GM20431 (cell line): ENCODE measurements around the gene NAT8L.

Experiments
- in situ Hi-C: fragments of 300-500 bp; cut with MseI, MboI; formaldehyde crosslinking; loops from one replicate; pipeline ENCODE4 v1.15.0; 2020; ENCODE audit warnings: low sequenced_read_pairs; ENCODE audit not compliant: unreplicated experiment

NAT8L gene

GRCh38 chr4:2072971-2073807 lies 14.1 kb downstream of the NAT8L start:
- in situ Hi-C loops = no loop called here

GRCh38 chr4:2073808-2074481 lies 14.8 kb downstream of the NAT8L start:
- in situ Hi-C loops = no loop called here

GRCh38 chr4:2074588-2074987 lies 15.5 kb downstream of the NAT8L start:
- in situ Hi-C loops = no loop called here

DNA sequence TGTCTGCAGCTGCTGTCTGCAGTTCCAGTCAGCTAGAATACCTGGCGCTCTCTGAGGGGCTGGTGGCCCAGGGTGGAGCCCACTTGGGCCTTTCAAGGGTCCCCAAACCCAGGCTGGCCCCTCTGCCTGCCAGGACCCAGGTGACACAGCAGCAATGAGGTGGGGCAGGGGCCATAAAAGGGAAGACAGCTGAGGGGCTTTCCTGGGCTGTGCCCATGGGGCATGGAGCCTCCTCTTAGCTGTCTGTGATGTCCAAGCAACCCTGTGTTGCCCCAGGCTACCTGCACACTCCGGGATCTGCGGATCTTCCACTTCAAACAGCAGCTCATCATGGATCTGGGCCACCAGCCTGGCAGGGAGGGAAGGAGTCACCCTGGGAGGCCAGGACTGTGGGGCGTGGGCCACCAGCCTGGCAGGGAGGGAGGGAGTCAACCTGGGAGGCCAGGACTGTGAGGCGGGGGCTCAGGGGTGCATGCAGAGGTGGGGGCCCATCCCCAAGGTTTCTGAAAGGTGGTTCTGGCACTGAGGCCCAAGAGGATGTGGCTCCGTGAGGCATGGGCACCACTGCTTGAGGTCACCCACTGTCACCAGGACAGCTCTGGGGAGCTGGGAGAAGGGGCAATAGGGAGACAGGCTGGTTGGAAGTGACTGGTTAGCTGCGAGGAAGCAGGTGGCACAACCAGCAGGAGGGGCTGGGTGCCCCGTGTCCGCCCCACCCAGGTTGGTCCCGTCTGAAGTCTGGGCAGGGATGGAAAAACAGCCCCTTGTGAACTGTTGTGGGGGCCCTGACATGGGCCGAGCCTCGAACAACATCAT lies 16.3 kb downstream of the NAT8L start:
- in situ Hi-C loops = no loop called here

DNA sequence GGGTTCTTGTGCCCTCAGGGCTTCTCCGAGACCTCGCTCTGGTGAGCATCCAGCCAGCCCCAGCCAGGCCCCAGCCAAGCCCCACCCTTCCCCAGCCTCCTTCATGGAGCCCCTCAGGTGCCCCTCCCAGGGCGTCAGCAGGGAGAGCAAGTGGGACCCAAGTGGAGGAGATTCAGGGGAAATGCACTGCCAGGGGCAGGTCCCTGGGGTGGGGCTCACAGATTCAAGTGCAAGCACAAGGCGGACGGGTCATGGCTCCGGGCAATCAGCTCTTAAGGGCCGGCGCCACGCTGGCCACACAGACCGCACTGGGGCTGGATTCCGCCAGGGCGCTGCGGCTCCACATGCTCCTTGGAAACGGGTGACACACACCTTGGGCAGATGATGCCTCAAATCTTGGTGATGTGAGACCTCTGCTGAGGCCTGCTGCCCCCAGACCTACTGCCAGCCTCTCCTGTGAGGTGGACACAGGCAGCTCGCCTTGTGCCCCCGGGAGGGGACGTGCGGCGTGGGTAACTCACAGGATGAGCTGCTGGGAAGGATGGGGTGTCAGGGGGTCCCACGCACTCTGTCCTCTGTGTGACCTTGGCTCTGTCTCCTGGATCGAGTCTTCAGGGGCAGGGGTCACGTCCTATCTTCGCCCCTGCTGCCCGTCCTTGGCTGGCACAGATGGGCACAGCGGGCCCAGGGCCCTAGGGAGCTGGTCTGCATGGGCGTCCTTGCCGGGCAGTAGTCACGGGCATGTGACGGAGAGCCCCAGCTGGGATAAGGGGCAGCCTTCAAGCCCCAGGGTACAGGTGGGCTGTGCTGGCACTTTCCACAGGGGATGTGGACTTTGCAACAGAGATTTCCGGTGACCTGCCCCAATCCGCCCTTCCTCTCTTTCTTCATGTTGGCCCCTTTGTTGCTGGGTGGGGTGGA lies 17.1 kb downstream of the NAT8L start:
- in situ Hi-C loops = no loop called here

DNA sequence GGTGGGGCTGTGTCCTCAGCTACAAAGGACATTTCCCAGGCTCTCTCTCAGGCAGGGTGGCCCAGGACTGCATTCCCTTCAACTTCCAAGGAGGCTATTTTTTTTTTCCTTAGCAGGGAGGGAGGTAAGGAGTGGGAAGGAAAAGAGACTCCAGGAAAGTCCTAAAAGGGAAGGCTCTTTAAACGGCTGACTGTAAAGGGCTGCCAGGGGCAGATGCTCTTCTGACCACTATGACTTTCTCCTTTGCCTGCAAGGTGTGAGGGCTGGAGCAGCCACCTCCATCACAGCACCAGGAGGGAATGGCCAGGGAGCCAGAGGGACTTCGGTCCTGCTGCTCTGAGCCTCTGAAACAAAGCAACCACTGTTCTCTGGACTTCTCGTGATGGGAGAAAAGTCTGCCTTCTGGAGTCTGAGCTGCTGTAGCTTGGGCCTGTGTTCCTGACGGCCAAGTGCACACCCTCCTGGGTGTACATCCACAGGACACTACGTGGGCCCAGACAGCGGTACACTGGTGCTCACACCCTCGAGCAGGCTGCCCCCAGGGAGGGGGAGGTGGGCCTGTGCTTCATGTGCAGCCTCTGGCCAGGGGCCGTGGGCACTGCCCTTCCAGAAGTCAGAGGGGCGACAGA lies 17.9 kb downstream of the NAT8L start:
- in situ Hi-C loops = no loop called here

DNA sequence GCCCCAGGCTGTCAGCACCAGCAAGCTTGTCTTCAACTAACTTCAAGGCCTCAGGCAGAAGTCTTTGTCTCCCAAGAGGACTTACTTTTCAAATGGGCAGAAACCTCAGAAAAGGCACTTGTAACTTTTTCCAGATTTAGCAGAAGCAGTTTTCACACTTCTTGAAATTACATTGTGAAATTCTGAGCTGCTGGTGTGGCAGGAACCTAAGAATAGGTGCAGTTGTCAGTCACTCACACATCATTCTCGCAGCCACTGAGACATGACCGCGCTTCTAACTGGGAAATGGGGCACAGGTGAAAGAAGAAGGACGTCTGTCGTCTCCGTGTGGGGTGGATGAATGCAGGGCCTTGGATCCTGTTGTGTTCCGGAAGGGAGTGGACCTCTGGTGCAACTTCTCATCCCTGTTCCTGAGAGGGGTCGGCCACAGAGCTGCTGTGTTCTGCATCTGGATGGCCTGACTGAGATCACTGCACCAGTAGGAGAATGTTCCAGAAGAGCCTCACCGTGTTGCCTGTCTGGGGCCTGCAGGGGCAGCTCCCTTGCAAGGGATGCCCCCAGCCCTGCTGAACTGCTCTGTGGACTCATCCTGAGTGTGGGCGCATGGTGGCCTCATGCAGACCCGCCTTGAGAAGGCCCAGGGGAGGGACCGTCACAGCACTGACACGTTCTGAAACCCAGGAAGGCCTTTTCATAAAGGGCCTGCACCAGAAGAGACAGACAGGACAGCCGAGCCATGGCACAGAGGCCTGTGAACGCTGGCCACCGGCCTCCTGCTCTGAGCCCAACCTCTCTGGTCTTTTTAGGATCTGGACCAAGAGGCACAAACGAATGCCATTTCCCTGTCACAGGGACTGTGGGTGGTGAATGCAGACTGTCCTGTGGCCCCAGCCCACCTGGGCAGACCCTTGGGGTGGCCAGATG lies 18.7 kb downstream of the NAT8L start:
- in situ Hi-C loops = no loop called here

DNA sequence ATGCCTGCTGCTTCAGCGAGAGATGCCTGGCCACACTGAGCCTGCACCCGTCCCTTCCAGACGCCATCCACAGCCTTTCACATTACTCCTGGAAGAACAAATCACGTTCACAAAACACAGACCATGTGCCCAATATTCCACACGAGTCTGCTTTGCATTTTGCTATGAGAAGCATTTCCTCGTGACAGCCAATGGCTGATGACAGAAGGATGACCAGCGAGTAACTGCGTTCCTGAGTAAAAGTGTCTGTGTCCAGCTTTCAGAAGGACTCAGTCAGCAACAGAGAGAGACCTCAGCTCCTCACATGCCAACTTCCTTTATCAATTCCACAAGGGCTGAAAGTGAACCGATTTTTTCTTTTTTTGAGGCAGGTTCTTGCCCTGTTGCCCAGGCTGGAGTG lies 19.5 kb downstream of the NAT8L start:
- in situ Hi-C loops = no loop called here

DNA sequence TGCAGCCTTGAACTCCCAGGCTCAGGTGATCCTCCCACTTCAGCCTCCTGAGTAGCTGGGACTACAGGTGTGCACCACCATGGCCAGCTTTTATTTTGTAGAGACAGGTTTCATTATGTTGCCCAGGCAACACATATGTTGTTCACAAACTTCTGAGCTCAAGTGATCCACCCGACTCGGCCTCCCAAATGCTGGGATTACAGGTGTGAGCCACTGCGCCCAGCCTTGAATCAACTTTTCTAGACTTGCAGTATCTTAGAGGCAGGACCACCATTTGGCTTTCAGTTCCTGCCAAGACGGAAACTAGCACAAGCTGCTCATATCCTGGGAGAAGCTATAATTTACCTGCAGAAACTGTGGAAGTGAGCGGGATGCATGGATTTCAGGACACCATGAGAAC lies 19.9 kb downstream of the NAT8L start:
- in situ Hi-C loops = no loop called here

DNA sequence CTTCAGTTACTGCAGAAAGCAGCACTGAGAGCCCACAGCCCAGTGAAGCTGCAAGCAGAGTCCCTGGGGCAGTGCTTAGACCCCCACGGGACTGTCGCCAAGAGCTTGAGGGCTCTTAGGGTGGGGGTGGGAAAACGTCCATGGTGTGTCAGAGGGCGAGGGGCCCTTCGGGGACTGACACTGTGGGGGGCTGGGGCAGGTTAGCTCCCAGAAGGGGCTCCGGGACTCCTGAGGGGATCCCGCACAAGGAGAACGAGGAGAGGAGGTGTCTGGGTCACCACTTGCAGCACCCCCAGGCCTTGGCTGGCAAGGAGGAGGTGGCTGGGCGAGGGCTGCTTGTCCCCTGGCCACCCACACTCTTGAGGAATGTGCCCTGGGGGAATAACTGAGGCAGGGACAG lies 20.8 kb downstream of the NAT8L start:
- in situ Hi-C loops = no loop called here

DNA sequence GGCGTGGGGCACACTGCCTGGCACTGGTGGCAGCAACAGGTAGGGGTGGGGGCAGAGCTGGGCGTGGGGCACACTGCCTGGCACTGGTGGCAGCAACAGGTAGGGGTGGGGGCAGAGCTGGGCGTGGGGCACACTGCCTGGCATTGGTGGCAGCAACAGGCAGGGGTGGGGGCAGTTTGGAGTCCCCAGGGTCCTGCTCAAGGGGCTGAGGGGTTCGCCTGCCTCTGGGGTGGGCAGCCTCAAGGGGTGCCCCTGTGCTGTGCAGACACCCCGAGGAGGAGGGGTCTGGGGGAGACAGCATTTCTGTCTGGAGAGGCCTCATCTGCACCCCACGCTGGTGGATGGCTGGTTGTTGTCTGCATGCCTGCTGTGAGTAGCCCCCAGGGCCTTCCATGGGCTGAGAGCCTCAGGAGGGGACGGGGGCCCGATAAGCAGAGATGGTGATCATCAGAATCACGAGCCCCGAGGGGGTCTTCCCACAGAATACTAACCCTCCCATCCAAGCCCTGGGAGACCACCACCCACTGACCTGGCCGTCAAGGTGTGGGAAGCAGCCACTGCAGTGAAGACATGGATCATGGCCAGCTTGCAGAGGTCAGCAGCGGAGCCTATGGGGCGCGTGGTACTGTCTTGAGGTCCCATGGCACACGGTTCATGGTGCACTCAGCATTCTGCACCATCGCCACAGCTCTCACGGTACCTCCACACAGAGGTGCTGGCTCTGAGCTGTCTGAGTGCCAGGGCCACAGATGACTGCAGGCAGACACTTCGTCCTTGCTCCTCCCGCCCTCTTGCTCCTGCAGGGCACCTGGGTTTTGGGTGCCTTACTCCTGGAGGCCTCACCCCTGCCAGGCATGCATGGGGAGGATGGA lies 21.5 kb downstream of the NAT8L start:
- in situ Hi-C loops = no loop called here

GRCh38 chr4:2081540-2081939 lies 22.4 kb downstream of the NAT8L start:
- in situ Hi-C loops = no loop called here

GRCh38 chr4:2082118-2082517 lies 23.0 kb downstream of the NAT8L start:
- in situ Hi-C loops = no loop called here

DNA sequence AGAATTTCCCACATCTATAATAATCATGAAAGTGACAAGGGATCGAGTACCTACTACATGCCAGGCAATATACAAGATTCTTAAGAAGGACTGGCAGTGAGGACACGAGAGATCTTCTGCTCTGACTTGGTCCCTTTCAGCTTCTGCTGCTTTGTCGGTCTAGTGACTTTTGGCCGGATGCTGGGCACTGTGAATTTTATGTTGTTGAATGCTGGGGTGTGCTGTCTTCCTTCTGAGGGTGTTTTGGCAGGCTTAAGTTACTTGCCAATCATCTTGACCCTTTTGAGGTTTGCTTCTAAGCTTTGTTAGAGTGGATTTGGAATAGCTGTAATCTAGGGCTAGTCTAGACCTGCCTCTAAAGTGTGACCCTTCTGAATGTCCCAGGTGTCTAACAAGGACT lies 23.5 kb downstream of the NAT8L start:
- in situ Hi-C loops = no loop called here

DNA sequence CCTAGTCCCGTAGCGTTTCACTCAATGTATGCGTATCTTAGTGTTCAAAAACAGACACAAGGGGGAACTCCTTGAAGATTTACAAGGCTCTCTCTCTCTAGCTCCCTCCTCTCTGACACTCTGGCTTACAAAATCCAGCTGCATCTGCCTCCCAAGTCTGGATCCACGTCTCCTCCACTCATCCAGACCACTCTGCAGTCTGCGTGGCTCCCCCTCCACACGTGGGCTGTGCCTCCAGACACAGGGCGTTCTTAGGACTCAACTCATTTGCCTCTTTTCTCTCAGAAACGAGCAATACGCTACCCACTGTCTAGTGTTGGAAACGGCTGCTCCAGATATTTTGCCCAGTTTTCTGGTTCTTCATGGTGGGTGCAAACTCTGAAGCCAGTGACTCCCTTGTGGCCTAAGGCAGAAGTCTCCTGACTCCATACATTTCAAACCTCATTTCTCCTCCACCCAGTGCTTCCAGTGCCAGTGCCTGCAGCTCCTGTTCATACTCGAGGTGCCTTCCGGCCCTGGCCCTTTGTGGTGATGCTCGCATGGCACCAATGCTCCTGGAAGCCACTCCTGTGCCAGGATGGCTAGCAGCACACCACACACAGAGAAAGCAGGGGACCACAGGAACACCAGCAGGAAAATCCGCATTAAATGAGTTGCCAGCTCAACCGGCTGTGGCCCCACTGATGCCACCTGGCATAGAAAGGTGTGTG lies 24.1 kb downstream of the NAT8L start:
- in situ Hi-C loops = no loop called here

DNA sequence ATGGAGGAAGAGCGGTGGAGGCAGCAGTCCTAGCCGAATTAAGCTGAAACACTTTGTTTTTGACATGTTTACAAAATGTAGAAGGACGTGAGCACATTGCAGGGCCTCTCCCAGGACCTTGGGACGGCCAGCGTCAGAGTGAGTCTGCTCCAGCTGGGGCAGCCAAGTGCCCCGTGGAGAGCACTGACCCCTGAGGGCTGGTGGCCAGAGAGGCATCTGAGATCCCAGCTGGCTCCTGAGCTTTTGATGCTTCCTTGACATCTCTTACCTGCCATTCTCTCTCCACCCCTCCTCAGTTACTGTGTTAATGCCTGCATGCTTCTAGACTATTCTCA lies 24.7 kb downstream of the NAT8L start:
- in situ Hi-C loops = no loop called here

DNA sequence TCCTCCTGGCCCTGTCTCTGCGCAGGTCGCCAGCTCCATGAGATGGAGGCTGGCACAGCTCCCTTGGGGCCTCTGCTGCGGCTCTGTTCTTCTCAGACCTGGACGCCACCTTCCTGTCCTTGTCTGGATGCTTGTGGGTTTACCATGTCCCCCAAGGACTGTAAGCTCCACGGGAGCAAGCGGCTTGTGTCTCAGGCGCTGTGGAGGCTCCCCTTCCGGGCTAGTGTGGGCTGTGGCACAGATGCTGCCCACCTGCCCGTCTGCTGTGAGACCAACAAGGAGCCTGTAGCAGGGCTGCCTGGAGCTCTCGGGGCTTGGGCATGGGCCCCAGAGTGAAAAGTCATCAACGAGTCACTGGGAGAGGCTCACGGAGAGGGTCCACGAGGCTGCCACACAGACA lies 25.2 kb downstream of the NAT8L start:
- in situ Hi-C loops = no loop called here
